WTC11 (cell line): Measurements from ENCODE around the gene CD300LD. TPM values are rescaled to one million over a fixed set of nuclear protein-coding genes. Genes with fewer than 3 reads are reported as not detected.

Experiments used
- ATAC-seq: fragments of 200-7000 bp; cut with Tn5 transposase; 2 replicates; pipeline ENCODE4 v1.10.0; 2021; ENCODE audit warnings: mild to moderate bottlenecking, moderate library complexity
- CTCF ChIA-PET: fragments of 300-600 bp; sonication (Branson Sonifier 250); formaldehyde crosslinking; loops from one replicate; lab custom pipeline; 2021; ENCODE audit warnings: antibody characterized with exemption; lab: Charles Lee
- POLR2A ChIA-PET: fragments of 350-600 bp; sonication (Branson Sonifier 250); formaldehyde crosslinking; loops from one replicate; lab custom pipeline; 2021; ENCODE audit warnings: antibody characterized with exemption; lab: Charles Lee
- DNase-seq: peaks from one replicate; pipeline ENCODE4 v3.0.0; 2021; ENCODE audit warnings: low spot score
- H3K27ac Mint-ChIP-seq: 2 replicates; pipeline ENCODE4 v1.8.0; 2021; ENCODE audit warnings: mixed read lengths
- H3K27me3 Mint-ChIP-seq: 2 replicates; pipeline ENCODE4 v1.8.0; 2021; ENCODE audit warnings: low read depth, mild to moderate bottlenecking, moderate library complexity, mixed read lengths
- H3K36me3 Mint-ChIP-seq: 2 replicates; pipeline ENCODE4 v1.8.0; 2021; ENCODE audit warnings: mixed read lengths
- H3K4me1 Mint-ChIP-seq: 2 replicates; pipeline ENCODE4 v1.8.0; 2022; ENCODE audit warnings: mixed read lengths
- H3K4me3 Mint-ChIP-seq: 2 replicates; pipeline ENCODE4 v1.8.0; 2021; ENCODE audit warnings: mild to moderate bottlenecking, moderate library complexity, mixed read lengths
- H3K9me3 Mint-ChIP-seq: 2 replicates; pipeline ENCODE4 v1.8.0; 2021; ENCODE audit warnings: mixed read lengths
- ELF4 ChIP-seq: sonication (generic); formaldehyde crosslinking; IDR thresholded peaks from 2 replicates; pipeline ENCODE4 v1.8.1; 2022; ENCODE audit warnings: low read depth, mild to moderate bottlenecking, moderate library complexity, missing genetic modification reagents
- JAZF1 ChIP-seq: fragments of 250-450 bp; sonication (Bioruptor Pico); IDR thresholded peaks from 2 replicates; pipeline ENCODE4 v1.9.0; 2021; ENCODE audit warnings: moderate library complexity, mild to moderate bottlenecking, inconsistent platforms
- NFE2L1 ChIP-seq: sonication (generic); formaldehyde crosslinking; IDR thresholded peaks from 2 replicates; pipeline ENCODE4 v1.8.1; 2023; ENCODE audit warnings: missing genetic modification reagents
- SP1 ChIP-seq: sonication (generic); formaldehyde crosslinking; conservative IDR thresholded peaks from 2 replicates; pipeline ENCODE4 v1.8.1; 2022; ENCODE audit warnings: missing genetic modification reagents
- ZNF232 ChIP-seq: sonication (generic); formaldehyde crosslinking; IDR thresholded peaks from 2 replicates; pipeline ENCODE4 v1.8.0; 2022; ENCODE audit warnings: mild to moderate bottlenecking, missing genetic modification reagents
- ZNF416 ChIP-seq: fragments of 250-450 bp; sonication (Bioruptor Pico); IDR thresholded peaks from 2 replicates; pipeline ENCODE4 v1.9.0; 2021; ENCODE audit warnings: mild to moderate bottlenecking, inconsistent platforms
- total RNA-seq: library from RNA; stranded (reverse); gene quantifications from 3 replicates; pipeline ENCODE4 v1.2.3, GENCODE V29; 2021
- TF ChIP-seq, protein P1 (sequence below): sonication (generic); formaldehyde crosslinking; conservative IDR thresholded peaks from 2 replicates; pipeline ENCODE4 v1.8.1; 2022; ENCODE audit warnings: mild to moderate bottlenecking, missing genetic modification reagents
- TF ChIP-seq, protein P2 (sequence below): fragments of 250-450 bp; sonication (Bioruptor Pico); IDR thresholded peaks from 2 replicates; pipeline ENCODE4 v1.9.0; 2021; ENCODE audit warnings: moderate library complexity, mild to moderate bottlenecking, inconsistent platforms, borderline replicate concordance
- TF ChIP-seq, protein P3 (sequence below): sonication (generic); formaldehyde crosslinking; IDR thresholded peaks from 2 replicates; pipeline ENCODE4 v1.8.0; 2023; ENCODE audit warnings: missing genetic modification reagents
- TF ChIP-seq, protein P4 (sequence below): sonication (generic); formaldehyde crosslinking; IDR thresholded peaks from 2 replicates; pipeline ENCODE4 v1.8.0; 2022; ENCODE audit warnings: mild to moderate bottlenecking, missing genetic modification reagents

Gene CD300LD
- total RNA-seq, 1 experiment from 2014 or later: not detected

DNA sequence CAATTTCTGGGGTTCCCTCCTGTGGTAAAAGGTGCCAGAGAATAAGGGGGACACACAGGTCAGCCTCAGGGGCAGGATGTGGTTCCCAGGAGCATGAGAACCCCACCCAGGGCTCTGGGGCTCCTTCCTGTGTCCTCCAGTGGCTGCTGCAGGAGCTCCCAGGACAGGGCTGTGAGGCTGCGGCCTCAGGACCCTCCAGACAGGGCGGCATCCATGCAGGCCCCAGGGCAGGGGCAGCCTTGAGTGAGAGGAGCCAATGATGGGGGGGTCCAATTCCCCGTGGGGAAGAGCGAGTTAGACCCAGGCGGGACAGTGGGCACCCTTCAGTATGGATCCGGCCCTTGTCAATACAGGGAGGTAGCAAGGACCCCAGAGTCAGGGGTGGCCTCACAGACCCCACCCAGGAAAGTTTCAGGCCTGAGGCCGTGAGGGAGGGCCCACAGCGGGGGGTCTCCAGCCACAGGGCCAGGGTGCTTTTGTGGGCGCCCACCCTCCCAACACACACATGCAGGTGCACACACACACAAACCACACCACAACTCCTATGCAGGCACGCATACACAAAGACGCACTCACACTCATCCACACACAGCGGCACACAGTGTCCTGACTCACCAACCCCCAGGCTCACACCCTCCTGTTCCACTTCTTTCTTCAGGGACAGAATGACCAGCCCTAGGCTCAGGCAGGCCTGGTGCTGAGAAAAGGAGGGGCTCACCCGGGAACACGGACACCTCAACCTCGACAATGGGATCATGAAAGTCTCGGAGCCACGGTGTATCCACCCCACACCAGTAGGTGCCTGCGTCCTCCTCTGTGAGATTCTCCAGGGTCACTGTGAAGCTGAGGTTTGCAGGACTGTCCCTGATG lies 48.0 kb downstream of the CD300LD start (continued):
- TF ChIP-seq ELF4 (CRISPR knock-in tag) (no peak), SP1 (no peak)
- TF ChIP-seq, protein P1, sequence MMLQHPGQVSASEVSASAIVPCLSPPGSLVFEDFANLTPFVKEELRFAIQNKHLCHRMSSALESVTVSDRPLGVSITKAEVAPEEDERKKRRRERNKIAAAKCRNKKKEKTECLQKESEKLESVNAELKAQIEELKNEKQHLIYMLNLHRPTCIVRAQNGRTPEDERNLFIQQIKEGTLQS (CRISPR knock-in tag): no peak

DNA sequence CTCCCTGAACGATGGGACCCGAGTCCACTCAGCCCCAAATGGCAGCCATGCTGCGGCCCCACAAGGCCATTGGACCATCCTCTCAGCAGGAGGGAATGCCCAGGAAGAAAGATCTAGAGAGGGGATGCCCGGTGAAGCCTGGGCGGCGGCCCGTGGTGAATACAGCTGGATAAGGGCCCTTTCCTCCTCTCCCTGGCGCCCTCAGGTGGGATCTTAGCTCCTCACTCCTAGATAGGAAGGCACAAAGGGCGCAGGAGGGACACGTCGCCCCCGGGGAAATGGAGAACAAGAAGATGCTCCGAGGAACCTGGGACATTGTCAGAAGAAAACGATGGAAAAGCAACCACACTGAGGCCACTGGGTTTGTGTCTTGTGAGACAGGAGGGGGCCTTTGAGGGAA lies 48.7 kb downstream of the CD300LD start:
- H3K9me3 Mint-ChIP-seq: no peaks in the 10 kb centered on the region
- no peaks in the 10 kb centered on the region for H3K4me1 Mint-ChIP-seq
- no peaks in the 10 kb centered on the region for H3K36me3 Mint-ChIP-seq
- peak; percentile 50 for DNase-seq
- TF ChIP-seq ZNF232 (CRISPR knock-in tag): no peak
- TF ChIP-seq, protein P2, sequence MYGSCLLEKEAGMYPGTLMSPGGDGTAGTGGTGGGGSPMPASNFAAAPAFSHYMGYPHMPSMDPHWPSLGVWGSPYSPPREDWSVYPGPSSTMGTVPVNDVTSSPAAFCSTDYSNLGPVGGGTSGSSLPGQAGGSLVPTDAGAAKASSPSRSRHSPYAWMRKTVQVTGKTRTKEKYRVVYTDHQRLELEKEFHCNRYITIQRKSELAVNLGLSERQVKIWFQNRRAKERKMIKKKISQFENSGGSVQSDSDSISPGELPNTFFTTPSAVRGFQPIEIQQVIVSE (CRISPR knock-in tag): no peak
- peaks cover 5% of the 10 kb centered on the region for H3K27me3 Mint-ChIP-seq
- CTCF ChIA-PET: interaction anchor here (0.6 to 1.7 kb wide), 8 partner anchors 9 to 238 kb away, joined by 3 to 13 read pairs (median 4); no protein-coding TSS in a partner anchor
- no peak overlapping the region for H3K4me3 Mint-ChIP-seq
- no peak overlapping the region for H3K27ac Mint-ChIP-seq
- ATAC-seq: peak; percentile 49; the same call in 1 of the 2 replicates
- POLR2A ChIA-PET: no interaction called here

DNA sequence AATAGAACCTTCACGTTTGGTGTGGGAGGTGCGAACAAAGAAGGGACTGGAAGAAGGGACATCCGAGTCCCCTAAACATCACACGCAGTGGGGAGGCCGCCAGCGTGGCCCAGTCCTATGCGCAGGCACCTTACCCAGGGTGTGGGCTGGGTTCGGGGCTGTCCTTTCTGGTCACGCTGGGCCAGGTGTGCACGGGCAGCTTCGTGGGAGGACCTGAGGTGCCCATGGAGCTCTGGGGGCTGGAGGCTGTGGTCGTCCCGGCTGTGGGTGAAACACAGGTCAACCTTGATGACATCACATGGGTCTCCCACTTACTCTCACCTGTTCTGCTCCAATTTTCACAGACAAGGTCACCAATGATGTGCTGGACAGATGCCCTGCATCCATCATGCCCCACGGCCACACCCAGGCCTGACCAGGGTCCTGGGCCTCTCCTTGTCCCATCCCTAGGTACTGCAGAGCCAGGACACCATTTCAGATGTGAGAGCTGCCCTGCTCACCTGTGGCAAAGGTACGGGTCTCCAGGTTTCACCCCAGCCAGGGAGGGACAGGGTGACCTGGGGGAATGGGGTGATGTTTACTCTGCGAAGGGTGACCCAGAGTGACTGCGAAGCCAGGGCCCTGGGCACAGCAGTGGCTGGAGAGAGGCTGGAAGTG lies 49.2 kb downstream of the CD300LD start:
- no peak for ATAC-seq
- Mint-ChIP-seq H3K36me3 (no peaks in the 10 kb centered on the region), H3K4me3 (no peak overlapping the region), H3K4me1 (no peaks in the 10 kb centered on the region), H3K27ac (no peak overlapping the region), H3K27me3 (peaks cover 5% of the 10 kb centered on the region), H3K9me3 (no peaks in the 10 kb centered on the region)
- POLR2A ChIA-PET: no interaction called here
- TF ChIP-seq, protein P1 (CRISPR knock-in tag): no peak
- CTCF ChIA-PET: interaction anchor here (0.7 to 1.7 kb wide), 7 partner anchors 9 to 180 kb away, joined by 3 to 13 read pairs (median 3); no protein-coding TSS in a partner anchor
- no peak for DNase-seq

DNA sequence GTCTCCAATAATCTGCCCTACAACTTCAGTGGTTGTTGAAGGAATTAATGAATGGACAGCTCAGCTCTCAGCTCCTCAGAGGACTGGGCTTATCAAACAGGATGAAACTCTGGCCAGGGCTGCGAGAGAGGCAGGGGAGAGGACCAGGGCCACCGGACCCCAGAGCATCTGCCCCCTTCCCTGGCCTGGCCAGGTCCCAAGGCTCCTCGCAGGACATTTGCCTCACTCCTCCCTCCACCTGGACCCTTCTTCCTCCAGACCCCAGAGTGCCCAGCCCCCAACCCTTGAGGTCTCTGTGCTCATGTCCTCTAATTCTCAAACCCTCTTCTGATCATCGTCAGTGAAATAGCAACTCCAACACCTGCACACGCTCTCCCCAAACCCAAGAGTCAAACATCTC lies 49.9 kb downstream of the CD300LD start:
- H3K27ac Mint-ChIP-seq: 0 out of 2 replicates have a peak overlapping the region, but pooled peaks have one; percentile 13
- H3K27me3 Mint-ChIP-seq: peaks cover 5% of the 10 kb centered on the region
- DNase-seq (no peak), ATAC-seq (no peak)
- no peaks in the 10 kb centered on the region for H3K4me1 Mint-ChIP-seq
- CTCF ChIA-PET: no interaction called here
- no peak overlapping the region for H3K4me3 Mint-ChIP-seq
- H3K36me3 Mint-ChIP-seq: no peaks in the 10 kb centered on the region
- no peaks in the 10 kb centered on the region for H3K9me3 Mint-ChIP-seq
- POLR2A ChIA-PET: no interaction called here
- TF ChIP-seq ELF4 (CRISPR knock-in tag) (no peak), JAZF1 (CRISPR knock-in tag) (no peak), ZNF416 (CRISPR knock-in tag) (no peak), NFE2L1 (CRISPR knock-in tag) (no peak)
- TF ChIP-seq, protein P3, sequence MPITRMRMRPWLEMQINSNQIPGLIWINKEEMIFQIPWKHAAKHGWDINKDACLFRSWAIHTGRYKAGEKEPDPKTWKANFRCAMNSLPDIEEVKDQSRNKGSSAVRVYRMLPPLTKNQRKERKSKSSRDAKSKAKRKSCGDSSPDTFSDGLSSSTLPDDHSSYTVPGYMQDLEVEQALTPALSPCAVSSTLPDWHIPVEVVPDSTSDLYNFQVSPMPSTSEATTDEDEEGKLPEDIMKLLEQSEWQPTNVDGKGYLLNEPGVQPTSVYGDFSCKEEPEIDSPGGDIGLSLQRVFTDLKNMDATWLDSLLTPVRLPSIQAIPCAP: no peak
- TF ChIP-seq, protein P4, sequence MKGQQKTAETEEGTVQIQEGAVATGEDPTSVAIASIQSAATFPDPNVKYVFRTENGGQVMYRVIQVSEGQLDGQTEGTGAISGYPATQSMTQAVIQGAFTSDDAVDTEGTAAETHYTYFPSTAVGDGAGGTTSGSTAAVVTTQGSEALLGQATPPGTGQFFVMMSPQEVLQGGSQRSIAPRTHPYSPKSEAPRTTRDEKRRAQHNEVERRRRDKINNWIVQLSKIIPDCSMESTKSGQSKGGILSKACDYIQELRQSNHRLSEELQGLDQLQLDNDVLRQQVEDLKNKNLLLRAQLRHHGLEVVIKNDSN: no peak
